Lower lobe of right lung (tissue), 2 donors: ENCODE measurements around the gene MRPL55. TPM values are rescaled to one million over a fixed set of nuclear protein-coding genes. Genes with fewer than 3 reads are reported as not detected.

Experiments
- ATAC-seq, 2 donors: fragments of 200-7000 bp; cut with Tn5 transposase; one replicate each; pipeline ENCODE4 v1.9.1; 2020 to 2022; ENCODE audit warnings: mild to moderate bottlenecking in 2 of 2, moderate library complexity in 2 of 2
- DNase-seq: peaks from one replicate; pipeline ENCODE4 v3.0.0-alpha.2; 2020
- H3K27ac ChIP-seq: fragments of 200-600 bp; one replicate; pipeline ENCODE4 v1.8.0; 2022
- H3K27me3 ChIP-seq: fragments of 200-600 bp; one replicate; pipeline ENCODE4 v1.8.0; 2022; ENCODE audit warnings: low read depth
- H3K36me3 ChIP-seq: fragments of 200-600 bp; one replicate; pipeline ENCODE4 v1.8.0; 2022; ENCODE audit warnings: mild to moderate bottlenecking
- H3K4me1 ChIP-seq: fragments of 200-600 bp; one replicate; pipeline ENCODE4 v1.8.0; 2022
- H3K4me3 ChIP-seq: fragments of 200-600 bp; one replicate; pipeline ENCODE4 v1.8.0; 2022; ENCODE audit warnings: mild to moderate bottlenecking
- H3K9me3 ChIP-seq: fragments of 200-600 bp; one replicate; pipeline ENCODE4 v1.8.0; 2022
- intact Hi-C: fragments of 100-400 bp; cut with DNase I; formaldehyde crosslinking; loops from one replicate; pipeline ENCODE4 v1.11.0; 2022
- total RNA-seq: library from RNA; stranded (reverse); fragmentation: NEBNext Ultra II Directional; extraction: Animal tissue kit (Norgen Biotek cat#: 25700); gene quantifications from one replicate; pipeline ENCODE4 v1.2.1, GENCODE V29; 2021
- TF ChIP-seq, protein P1 (sequence below): fragments of 200-600 bp; IDR thresholded peaks from one replicate; pipeline ENCODE4 v1.8.0; 2022; ENCODE audit warnings: antibody characterized with exemption, mild to moderate bottlenecking
- donor health status: DM: no; HTN: yes; CAD: no; lungs with severe emphysema.

MRPL55 gene
- total RNA-seq, 1 donor from 2014 or later: 43.6 TPM

DNA sequence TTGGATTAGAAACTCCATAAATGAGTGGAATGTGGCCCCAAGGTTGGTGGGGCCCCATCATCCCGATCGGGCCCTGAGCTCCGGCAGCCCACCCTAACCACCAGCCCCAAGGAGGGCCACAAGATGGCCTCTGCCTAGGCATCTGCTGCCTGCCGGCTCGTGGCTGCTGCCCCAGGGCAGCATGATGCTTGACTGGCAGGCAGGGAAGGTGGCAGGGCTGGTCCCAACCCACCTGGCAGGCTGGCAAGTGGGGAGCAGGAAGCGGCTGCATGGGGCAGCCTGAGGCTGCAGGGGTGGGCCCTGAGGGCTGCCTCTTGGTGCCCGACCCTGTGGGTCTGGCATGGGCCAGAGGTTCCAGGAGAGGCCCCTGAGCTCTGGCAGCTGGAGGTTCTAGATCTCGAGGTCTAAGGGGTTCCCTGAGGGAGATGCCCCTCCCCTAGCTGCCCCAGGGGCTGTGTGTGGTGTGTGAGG is 39.9 kb upstream of the MRPL55 start:
- Histone ChIP-seq H3K36me3 (peaks cover 46% of the 10 kb centered on the region), H3K4me3 (peak overlapping the region; percentile 51), H3K27ac (peak overlapping the region; percentile 88), H3K27me3 (no peaks in the 10 kb centered on the region), H3K9me3 (no peaks in the 10 kb centered on the region), H3K4me1 (peaks cover 58% of the 10 kb centered on the region)
- ATAC-seq (no peak), DNase-seq (no peak)
- intact Hi-C loops: no loop called here
- TF ChIP-seq, protein P1, sequence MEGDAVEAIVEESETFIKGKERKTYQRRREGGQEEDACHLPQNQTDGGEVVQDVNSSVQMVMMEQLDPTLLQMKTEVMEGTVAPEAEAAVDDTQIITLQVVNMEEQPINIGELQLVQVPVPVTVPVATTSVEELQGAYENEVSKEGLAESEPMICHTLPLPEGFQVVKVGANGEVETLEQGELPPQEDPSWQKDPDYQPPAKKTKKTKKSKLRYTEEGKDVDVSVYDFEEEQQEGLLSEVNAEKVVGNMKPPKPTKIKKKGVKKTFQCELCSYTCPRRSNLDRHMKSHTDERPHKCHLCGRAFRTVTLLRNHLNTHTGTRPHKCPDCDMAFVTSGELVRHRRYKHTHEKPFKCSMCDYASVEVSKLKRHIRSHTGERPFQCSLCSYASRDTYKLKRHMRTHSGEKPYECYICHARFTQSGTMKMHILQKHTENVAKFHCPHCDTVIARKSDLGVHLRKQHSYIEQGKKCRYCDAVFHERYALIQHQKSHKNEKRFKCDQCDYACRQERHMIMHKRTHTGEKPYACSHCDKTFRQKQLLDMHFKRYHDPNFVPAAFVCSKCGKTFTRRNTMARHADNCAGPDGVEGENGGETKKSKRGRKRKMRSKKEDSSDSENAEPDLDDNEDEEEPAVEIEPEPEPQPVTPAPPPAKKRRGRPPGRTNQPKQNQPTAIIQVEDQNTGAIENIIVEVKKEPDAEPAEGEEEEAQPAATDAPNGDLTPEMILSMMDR: no peak

DNA sequence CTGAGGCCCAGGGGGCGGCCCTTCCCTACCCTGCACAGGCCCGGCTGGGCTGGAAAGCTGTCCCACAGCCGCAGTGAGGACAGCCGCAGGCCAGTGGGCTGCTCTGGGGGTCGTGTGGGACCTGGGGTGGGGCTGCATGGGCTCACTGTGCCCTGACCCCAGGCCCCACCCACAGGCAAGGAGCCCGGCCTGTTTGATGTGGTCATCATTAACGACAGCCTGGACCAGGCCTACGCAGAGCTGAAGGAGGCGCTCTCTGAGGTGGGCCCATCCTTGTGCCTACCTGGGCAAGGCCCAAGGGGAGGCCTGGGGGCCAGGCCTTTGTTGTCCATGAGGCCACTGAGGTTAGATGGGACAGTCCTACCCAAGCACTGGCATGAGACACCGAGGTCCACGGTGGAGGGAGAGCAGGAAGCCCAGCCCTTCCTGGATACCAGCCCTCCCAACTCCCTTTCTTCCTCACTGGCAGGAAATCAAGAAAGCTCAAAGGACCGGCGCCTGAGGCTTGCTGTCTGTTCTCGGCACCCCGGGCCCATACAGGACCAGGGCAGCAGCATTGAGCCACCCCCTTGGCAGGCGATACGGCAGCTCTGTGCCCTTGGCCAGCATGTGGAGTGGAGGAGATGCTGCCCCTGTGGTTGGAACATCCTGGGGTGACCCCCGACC is 39.2 kb upstream of the MRPL55 start:
- Histone ChIP-seq H3K27ac (peak overlapping the region; percentile 88), H3K4me3 (no peak overlapping the region), H3K27me3 (no peaks in the 10 kb centered on the region), H3K4me1 (peaks cover 64% of the 10 kb centered on the region), H3K36me3 (peaks cover 46% of the 10 kb centered on the region), H3K9me3 (no peaks in the 10 kb centered on the region)
- no peak for DNase-seq
- ATAC-seq: no peak
- TF ChIP-seq, protein P1: no peak
- intact Hi-C loops: no loop called here

DNA sequence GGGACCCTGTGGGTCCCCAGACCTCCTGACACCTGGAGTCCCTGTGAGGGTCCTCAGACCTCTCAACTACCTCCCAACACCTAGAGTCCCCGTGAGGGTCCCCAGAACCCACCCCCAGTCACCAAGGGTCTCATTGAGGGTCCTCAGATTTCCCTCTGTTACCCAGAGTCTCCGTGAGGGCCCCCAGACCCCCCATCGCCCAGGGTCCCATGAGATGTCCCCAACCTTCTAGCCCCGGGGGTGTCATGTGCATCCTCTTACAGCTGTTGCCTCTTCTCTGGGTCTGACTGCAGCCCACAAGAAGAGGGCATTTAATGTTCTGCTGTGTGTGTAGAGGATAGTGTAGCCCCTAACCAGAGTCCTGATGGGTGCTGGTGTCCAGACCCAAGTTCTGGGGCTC is 38.7 kb upstream of the MRPL55 start:
- H3K27ac ChIP-seq: peak overlapping the region; percentile 88
- peaks cover 46% of the 10 kb centered on the region for H3K36me3 ChIP-seq
- intact Hi-C loops: no loop called here
- no peak overlapping the region for H3K4me3 ChIP-seq
- no peaks in the 10 kb centered on the region for H3K9me3 ChIP-seq
- H3K27me3 ChIP-seq: no peaks in the 10 kb centered on the region
- TF ChIP-seq, protein P1: no peak
- H3K4me1 ChIP-seq: peaks cover 70% of the 10 kb centered on the region
- ATAC-seq: no peak
- DNase-seq: no peak

DNA sequence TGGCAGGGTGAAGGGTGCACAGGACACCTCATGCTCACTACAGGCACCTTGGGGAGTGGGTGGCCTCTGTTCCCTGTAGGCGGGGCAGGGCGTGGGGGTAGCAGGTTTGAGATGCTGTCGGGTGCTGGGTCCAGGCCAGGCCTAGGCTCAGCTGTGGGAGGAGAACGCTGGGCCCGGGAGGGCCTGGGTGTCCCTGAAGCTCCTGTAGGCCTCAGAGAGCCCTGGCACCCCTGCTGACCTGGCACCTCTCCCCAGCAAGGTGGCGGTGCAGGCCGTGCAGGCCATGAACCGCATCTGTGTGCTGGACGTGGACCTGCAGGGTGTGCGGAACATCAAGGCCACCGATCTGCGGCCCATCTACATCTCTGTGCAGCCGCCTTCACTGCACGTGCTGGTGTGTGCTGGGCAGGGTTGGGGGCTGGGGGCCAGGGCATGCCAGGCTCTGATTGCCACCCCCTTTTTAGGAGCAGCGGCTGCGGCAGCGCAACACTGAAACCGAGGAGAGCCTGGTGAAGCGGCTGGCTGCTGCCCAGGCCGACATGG is 38.1 kb upstream of the MRPL55 start:
- TF ChIP-seq, protein P1: no peak
- peak overlapping the region; percentile 88 for H3K27ac ChIP-seq
- no peak for DNase-seq
- no peaks in the 10 kb centered on the region for H3K27me3 ChIP-seq
- intact Hi-C loops: no loop called here
- peaks cover 47% of the 10 kb centered on the region for H3K36me3 ChIP-seq
- no peak overlapping the region for H3K4me3 ChIP-seq
- ATAC-seq: no peak
- H3K9me3 ChIP-seq: no peaks in the 10 kb centered on the region
- peaks cover 76% of the 10 kb centered on the region for H3K4me1 ChIP-seq

DNA sequence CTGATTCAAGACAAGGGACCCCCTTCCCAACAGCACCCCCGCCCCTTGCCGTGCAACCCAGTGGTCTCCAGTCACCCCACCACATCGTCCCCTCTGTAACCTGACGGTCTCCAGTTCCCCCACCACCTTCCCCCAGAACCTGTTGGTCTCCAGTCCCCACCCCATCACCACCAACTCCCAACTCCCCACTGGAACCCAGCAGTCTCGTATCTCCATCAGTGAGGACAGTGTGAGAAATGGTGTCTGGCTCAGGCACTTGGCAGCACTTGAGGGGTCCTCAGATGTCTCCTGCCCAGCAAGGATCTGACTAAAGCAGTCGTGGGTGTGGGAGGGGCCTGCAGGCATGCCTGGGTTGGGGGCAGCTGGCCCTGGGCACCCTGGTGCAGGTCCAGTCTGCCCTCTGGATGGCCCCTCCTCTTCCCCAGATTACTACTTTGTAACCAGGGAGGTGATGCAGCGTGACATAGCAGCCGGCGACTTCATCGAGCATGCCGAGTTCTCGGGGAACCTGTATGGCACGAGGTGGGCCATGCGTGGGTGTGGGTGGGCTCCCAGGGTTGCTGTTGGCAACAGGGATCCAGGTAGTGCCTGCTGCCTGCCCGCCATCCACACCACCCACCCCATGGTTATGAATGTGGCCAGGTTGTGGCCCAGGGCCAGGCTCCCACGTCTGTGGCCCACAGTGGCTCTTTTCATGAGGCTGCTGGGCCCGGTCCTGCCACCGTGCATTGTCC is 37.5 kb upstream of the MRPL55 start:
- TF ChIP-seq, protein P1: no peak
- H3K9me3 ChIP-seq: no peaks in the 10 kb centered on the region
- peaks cover 54% of the 10 kb centered on the region for H3K36me3 ChIP-seq
- no peak overlapping the region for H3K27ac ChIP-seq
- H3K4me1 ChIP-seq: peaks cover 77% of the 10 kb centered on the region
- H3K27me3 ChIP-seq: no peaks in the 10 kb centered on the region
- no peak for ATAC-seq
- intact Hi-C loops: no loop called here
- DNase-seq: no peak
- no peak overlapping the region for H3K4me3 ChIP-seq
